ENCODE measurements around the gene LDLRAP1. TPM values are rescaled to one million over a fixed set of nuclear protein-coding genes. Genes with fewer than 3 reads are reported as not detected.

Gene LDLRAP1, protein sequence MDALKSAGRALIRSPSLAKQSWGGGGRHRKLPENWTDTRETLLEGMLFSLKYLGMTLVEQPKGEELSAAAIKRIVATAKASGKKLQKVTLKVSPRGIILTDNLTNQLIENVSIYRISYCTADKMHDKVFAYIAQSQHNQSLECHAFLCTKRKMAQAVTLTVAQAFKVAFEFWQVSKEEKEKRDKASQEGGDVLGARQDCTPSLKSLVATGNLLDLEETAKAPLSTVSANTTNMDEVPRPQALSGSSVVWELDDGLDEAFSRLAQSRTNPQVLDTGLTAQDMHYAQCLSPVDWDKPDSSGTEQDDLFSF
- total RNA-seq (2014; rRNA removed; shearing (Covaris generic)), result 17.1 and 22.7 TPM in 2 replicates
- polyA plus RNA-seq (2016; fragmentation: Nextera tagmentation; extraction: Ambion mirVana), result 6.5 and 9.6 TPM in 2 replicates
- long read RNA-seq, partial matches to known transcripts, result 0 of 7 reads
- long read RNA-seq, other reads (novel, unspliced or antisense), result 3 of 7 reads

DNA sequence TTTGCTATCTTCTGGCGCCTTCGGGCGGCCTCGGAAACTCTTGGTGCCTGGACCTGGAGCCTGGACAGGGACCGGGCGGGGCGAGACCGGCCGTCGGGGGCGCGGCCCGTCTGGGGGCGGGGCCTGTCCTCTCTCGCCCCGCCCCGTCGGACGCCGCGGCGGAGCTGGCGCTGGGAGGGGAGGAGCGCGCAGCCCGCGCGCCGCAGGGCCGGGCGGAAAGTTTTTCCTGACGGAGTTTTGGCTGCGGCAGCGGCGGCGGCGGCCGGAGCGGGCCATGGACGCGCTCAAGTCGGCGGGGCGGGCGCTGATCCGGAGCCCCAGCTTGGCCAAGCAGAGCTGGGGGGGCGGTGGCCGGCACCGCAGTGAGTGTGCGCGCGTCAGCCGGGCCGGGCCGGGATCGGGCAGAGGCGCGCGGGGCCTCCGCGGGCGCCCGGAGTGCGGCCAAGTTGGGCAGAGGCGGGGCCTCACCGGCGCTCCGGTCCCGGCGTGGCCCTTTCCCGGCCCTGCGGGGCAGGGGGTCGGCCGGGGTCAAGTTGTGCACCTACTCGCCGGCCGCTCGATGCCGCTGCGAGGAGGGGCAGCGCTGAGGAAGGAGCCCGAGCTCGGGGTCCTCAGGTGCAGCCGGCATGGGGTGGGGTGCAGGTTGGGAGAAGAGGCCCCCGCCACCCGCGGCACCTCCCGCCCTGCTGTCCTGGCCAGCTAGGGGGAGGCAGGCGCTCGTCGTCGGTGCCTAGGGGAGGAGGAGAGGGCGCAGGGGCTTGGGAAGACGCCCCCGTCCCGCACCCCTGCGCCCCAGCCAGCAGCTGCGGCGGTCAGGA, at the start of gene LDLRAP1:
Gene LDLRAP1, plus strand, starts transcription at position 182 of the 818 bp plus-strand sequence. Its CDS starts 93 bp downstream, at position 275.
- Mint-ChIP-seq H3K9me3 (no peaks in the 10 kb centered on the region), H3K4me3 (peak within 1 kb of the TSS; percentile 71), H3K4me1 (peaks cover 8% of the 10 kb centered on the region), H3K27ac (no peak within 1 kb of the TSS; the same call in 1 of the 2 replicates), H3K27me3 (ENCODE audit: insufficient read depth, low read depth, poor library complexity) (peaks cover 8% of the 10 kb centered on the region), H3K36me3 (ENCODE audit: low read depth) (no peaks in the 10 kb centered on the region)
- Histone ChIP-seq H4K20me1 (replicated peaks; ENCODE audit: insufficient read depth) (peaks cover 12% of the 10 kb centered on the region; the same call in 1 of the 2 replicates), H3K4me1 (ENCODE audit: insufficient read depth) (peaks cover 9% of the 10 kb centered on the region; the same call in 1 of the 2 replicates), H3K79me2 (replicated peaks; ENCODE audit: insufficient read depth) (0 out of 2 replicates have a peak, but pooled peaks cover 4% of the 10 kb centered on the region), H3K27ac (ENCODE audit: low read depth) (no peak within 1 kb of the TSS), H3K27me3 (ENCODE audit: insufficient read depth) (0 out of 2 replicates have a peak, but pooled peaks cover 7% of the 10 kb centered on the region), H2AFZ (peak within 1 kb of the TSS; percentile 97), H3F3A (replicated peaks; ENCODE audit: low read depth) (0 out of 2 replicates have a peak, but pooled peaks cover 5% of the 10 kb centered on the region), H3K4me3 (peak within 1 kb of the TSS; percentile 80), H3K4me2 (peak within 1 kb of the TSS; percentile 92), H3K36me3 (ENCODE audit: insufficient read depth) (no peaks in the 10 kb centered on the region), H3K9me2 (ENCODE audit: insufficient read depth) (no peaks in the 10 kb centered on the region)
- TF ChIP-seq CREB1 (CRISPR knock-in tag; IDR thresholded peaks at IDR 0.05; ENCODE audit: low read depth), result no peak
- TF ChIP-seq, protein P1, sequence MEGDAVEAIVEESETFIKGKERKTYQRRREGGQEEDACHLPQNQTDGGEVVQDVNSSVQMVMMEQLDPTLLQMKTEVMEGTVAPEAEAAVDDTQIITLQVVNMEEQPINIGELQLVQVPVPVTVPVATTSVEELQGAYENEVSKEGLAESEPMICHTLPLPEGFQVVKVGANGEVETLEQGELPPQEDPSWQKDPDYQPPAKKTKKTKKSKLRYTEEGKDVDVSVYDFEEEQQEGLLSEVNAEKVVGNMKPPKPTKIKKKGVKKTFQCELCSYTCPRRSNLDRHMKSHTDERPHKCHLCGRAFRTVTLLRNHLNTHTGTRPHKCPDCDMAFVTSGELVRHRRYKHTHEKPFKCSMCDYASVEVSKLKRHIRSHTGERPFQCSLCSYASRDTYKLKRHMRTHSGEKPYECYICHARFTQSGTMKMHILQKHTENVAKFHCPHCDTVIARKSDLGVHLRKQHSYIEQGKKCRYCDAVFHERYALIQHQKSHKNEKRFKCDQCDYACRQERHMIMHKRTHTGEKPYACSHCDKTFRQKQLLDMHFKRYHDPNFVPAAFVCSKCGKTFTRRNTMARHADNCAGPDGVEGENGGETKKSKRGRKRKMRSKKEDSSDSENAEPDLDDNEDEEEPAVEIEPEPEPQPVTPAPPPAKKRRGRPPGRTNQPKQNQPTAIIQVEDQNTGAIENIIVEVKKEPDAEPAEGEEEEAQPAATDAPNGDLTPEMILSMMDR (conservative IDR thresholded peaks at IDR 0.05; ENCODE audit: low read depth in 2 of 2), result 0 out of 4 replicates have a peak, but pooled peaks of 1 of the 2 experiments have one; percentile 19
- TF ChIP-seq POLR2AphosphoS5 (IDR thresholded peaks at IDR 0.05; ENCODE audit: low read depth), result peak; percentile 70
- DNase-seq (ENCODE audit: low spot score) (peak; percentile 82), ATAC-seq (peak; percentile 79)

DNA sequence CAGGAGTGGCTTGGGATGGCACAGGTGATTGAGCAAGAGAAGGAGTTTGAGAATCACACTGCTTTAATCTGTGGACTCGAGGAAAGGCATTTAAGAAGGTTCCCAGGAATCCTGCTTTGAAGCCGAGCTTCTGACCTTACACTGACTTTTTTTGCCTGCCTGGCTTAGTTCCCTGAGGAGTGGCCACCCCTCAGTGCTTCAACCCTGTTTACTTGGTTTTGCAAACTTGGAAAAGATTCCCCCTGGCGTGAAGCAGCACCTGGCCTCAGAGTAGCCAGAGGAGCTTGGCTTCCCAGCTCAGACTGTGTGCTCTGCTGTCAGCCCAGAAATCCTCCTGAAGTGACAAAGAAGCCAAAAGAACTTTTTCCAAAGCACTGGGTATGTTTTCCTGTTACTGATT, 48.5 kb upstream of the LDLRAP1 start:
- H3K36me3 ChIP-seq (ENCODE audit: insufficient read depth), result peaks cover 8% of the 10 kb centered on the region; the same call in 1 of the 2 replicates
- H3K79me2 ChIP-seq (replicated peaks; ENCODE audit: insufficient read depth), result no peaks in the 10 kb centered on the region
- peaks cover 3% of the 10 kb centered on the region; the same call in 2 of the 3 replicates for H3K36me3 Mint-ChIP-seq (ENCODE audit: low read depth)
- no peak overlapping the region for H3K27ac Mint-ChIP-seq
- H3K4me2 ChIP-seq, result no peak overlapping the region
- H4K20me1 ChIP-seq (replicated peaks; ENCODE audit: insufficient read depth), result no peaks in the 10 kb centered on the region; the same call in 1 of the 2 replicates
- H3K4me1 Mint-ChIP-seq, result peaks cover 23% of the 10 kb centered on the region
- no peak overlapping the region for H3K4me3 ChIP-seq
- no peaks in the 10 kb centered on the region for H3K27me3 ChIP-seq (ENCODE audit: insufficient read depth)
- peaks cover 3% of the 10 kb centered on the region for H3K4me1 ChIP-seq (ENCODE audit: insufficient read depth)
- H2AFZ ChIP-seq, result no peak overlapping the region
- no peaks in the 10 kb centered on the region for H3K9me2 ChIP-seq (ENCODE audit: insufficient read depth)
- no peak overlapping the region for H3K27ac ChIP-seq (ENCODE audit: low read depth)
- ATAC-seq (peak; percentile 47; the same call in 2 of the 3 replicates), DNase-seq (ENCODE audit: low spot score) (no peak)
- H3K4me3 Mint-ChIP-seq, result no peak overlapping the region
- H3K27me3 Mint-ChIP-seq (ENCODE audit: insufficient read depth, low read depth, poor library complexity), result peaks cover 8% of the 10 kb centered on the region
- no peaks in the 10 kb centered on the region for H3F3A ChIP-seq (replicated peaks; ENCODE audit: low read depth)
- no peaks in the 10 kb centered on the region for H3K9me3 Mint-ChIP-seq
- no peak for TF ChIP-seq CREB1 (CRISPR knock-in tag; IDR thresholded peaks at IDR 0.05; ENCODE audit: low read depth)
- TF ChIP-seq, protein P2, sequence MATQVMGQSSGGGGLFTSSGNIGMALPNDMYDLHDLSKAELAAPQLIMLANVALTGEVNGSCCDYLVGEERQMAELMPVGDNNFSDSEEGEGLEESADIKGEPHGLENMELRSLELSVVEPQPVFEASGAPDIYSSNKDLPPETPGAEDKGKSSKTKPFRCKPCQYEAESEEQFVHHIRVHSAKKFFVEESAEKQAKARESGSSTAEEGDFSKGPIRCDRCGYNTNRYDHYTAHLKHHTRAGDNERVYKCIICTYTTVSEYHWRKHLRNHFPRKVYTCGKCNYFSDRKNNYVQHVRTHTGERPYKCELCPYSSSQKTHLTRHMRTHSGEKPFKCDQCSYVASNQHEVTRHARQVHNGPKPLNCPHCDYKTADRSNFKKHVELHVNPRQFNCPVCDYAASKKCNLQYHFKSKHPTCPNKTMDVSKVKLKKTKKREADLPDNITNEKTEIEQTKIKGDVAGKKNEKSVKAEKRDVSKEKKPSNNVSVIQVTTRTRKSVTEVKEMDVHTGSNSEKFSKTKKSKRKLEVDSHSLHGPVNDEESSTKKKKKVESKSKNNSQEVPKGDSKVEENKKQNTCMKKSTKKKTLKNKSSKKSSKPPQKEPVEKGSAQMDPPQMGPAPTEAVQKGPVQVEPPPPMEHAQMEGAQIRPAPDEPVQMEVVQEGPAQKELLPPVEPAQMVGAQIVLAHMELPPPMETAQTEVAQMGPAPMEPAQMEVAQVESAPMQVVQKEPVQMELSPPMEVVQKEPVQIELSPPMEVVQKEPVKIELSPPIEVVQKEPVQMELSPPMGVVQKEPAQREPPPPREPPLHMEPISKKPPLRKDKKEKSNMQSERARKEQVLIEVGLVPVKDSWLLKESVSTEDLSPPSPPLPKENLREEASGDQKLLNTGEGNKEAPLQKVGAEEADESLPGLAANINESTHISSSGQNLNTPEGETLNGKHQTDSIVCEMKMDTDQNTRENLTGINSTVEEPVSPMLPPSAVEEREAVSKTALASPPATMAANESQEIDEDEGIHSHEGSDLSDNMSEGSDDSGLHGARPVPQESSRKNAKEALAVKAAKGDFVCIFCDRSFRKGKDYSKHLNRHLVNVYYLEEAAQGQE (IDR thresholded peaks at IDR 0.05; ENCODE audit: unreplicated experiment), result no peak
- TF ChIP-seq, protein P3, sequence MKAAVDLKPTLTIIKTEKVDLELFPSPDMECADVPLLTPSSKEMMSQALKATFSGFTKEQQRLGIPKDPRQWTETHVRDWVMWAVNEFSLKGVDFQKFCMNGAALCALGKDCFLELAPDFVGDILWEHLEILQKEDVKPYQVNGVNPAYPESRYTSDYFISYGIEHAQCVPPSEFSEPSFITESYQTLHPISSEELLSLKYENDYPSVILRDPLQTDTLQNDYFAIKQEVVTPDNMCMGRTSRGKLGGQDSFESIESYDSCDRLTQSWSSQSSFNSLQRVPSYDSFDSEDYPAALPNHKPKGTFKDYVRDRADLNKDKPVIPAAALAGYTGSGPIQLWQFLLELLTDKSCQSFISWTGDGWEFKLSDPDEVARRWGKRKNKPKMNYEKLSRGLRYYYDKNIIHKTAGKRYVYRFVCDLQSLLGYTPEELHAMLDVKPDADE (IDR thresholded peaks at IDR 0.05), result no peak
- no peak for TF ChIP-seq ZNF114 (CRISPR knock-in tag; IDR thresholded peaks at IDR 0.05)

All from GM23338 (cell line).